Stimulated activated CD4-positive, alpha-beta T cell treated with anti-CD3 and anti-CD28 coated beads, Interleukin-4, amount 100 ng/mL, for 48 hours (primary cell): ENCODE measurements around the gene SHOX.
"Not testable (repeated sequence)": the region's sequence is repeated elsewhere in the genome, so short reads cannot be mapped to it uniquely, and the experiment has no call there.

Source experiments
- DNase-seq, 2 donors: peaks; one replicate each; pipeline ENCODE4 v3.0.0-alpha.2; 2020; ENCODE audit warnings: low read depth in 2 of 2

The SHOX gene

DNA sequence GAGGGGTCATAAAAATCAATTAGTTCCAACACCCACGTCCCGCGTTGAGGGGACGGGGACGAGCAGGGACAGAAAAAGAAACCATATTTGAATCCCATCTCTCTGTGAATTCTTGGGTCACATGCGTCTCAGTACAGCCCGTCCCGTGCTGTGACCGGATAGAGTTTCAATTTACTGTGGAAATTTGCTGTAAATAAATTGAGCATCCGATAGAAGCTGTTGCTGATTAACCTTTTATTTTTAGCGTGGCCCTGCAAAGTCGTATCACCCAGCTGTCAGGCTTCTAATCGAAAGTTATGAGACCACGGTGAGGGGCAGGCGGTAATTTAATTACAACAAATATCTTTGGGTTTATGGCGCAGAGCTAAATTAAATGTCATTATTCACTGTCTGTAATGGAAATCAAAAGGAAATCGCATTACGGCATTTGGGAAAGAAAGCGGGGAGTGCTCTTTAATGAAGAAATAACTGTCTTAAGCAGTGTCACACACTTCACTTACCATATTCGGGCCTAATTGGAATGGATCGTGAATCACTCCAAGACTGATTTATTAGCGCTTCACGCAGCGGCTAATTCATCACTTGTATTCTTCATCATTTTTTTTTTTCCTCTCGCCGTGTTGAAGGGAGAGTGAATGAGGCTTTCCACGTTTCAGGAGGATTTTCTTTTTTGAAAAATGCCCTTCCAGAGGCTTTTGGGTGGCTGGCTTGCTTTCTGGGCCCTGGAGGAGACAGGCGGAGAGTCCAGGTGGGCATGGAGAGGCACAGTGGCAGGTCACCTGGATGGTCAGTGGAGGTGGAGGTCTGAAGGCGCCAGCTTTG is 7.3 kb downstream of the SHOX start:
- no peak for DNase-seq

GRCh38 chrX:638482-639131 is 8.0 kb downstream of the SHOX start:
- DNase-seq = no peak

GRCh38 chrX:639151-639550 is 8.6 kb downstream of the SHOX start:
- DNase-seq = no peak

DNA sequence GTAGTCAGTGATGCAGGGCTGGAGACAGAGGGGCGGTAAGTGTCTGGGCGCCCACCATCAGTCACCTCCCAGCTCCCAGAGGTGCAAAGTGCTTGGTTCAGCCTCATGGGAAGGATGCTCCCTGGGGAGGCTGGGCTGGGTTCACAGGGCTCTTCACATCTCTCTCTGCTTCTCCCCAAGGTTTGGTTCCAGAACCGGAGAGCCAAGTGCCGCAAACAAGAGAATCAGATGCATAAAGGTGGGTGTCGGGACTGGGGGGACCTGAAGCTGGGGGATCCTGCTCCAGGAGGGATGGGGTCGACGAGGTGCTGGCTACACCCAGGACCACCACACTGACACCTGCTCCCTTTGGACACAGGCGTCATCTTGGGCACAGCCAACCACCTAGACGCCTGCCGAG is 10.1 kb downstream of the SHOX start:
- no peak for DNase-seq

DNA sequence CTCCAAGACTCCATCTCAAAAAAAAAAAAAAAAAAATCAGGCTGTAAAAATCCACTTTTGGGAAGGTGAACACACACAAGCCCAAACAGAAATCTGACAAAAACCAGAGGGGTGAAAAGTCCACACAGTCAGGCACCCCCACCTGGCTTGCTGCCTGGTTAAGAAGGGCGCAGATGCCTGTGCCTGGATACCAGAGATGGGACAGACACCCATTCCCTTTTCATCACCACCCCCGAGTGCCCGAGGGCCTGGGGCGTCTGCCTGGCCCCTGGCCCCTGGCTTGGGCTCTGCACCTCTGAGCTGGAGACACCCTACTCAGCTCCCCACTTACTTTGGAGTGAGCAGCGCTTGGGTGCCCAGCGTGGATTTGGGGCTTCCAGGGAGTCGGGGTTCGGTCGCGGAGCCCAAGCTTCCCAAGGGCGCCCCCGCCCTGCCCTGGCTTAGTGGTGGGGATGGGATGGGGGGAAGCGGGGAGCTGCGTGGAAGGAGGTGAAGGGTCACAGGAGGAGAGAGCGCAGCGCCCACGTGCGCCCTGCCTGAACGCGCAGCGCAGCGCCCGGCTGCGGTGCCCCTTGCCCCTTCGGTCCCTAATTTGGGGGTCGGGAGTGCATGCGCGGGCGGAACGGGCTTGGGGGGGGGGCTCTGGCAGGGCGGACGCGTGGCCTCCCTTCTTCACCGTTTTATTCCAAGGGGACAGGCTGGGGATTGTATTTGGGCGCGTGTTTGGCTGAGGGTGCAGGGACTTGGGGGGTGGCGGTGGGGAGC is 11.3 kb downstream of the SHOX start:
- no peak for DNase-seq

DNA sequence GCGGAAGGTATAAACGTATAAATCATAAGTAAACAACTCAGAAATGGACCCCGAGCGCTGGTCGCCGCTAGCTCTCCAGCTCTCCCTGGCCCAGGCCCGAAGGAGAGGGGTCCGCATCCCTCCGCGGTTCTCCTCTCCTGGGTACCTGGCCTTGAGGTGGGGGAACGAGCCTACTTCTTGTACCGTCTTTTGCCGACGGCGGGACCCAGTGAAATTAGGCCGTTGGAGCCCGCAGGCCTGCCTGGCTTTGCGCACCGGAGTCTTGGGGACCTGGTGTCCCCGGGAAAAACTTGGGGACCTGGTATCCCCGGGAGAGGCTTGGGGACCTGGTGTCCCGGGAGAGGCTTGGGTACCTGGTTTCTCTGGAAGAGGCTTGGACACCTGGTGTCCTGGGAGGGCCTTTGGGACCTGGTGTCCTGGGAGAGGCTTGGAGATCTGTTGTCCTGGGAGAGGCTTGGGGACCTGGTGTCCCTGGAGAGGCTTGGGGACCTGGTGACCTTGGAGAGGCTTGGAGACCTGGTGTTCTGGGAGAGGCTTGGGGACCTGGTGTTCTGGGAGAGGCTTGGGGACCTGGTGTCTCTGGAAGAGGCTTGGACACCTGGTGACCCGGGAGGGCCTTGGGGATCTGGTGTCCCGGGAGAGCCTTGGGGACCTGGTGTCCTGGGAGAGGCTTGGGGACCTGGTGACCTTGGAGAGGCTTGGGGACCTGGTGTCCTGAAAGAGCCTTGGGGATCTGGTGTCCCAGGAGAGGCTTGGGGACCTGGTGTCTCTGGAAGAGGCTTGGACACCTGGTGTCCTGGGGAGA is 12.0 kb downstream of the SHOX start:
- no peak for DNase-seq

GRCh38 chrX:643241-643595 is 12.6 kb downstream of the SHOX start:
- no peak for DNase-seq

DNA sequence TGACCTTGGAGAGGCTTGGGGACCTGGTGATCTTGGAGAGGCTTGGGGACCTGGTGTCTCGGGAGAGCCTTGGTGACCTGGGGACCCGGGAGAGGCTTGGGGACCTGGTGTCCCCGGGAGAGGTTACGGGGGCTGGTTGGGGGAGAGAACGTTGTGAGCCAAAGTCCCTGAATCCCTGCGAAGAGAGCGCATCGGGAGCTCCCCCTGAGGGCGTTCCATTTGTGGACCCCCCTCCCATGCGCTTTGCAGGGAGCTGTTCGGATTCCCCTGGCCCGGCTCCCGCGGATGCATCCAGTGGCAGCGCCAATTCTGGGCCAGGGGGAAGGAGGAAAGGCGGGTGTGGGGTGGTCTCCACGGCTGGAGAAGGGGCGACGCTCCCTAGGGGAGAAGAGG is 13.3 kb downstream of the SHOX start:
- no peak for DNase-seq

- DNase-seq = no peak
Measured at GRCh38 chrX:644304-645281, 14.0 kb downstream of the SHOX start.

GRCh38 chrX:646228-646495 is 15.6 kb downstream of the SHOX start:
- no peak for DNase-seq

GRCh38 chrX:646796-647195 is 16.2 kb downstream of the SHOX start:
- no peak for DNase-seq

- no peak for DNase-seq
Measured at GRCh38 chrX:649166-649565, 18.6 kb downstream of the SHOX start.

DNA sequence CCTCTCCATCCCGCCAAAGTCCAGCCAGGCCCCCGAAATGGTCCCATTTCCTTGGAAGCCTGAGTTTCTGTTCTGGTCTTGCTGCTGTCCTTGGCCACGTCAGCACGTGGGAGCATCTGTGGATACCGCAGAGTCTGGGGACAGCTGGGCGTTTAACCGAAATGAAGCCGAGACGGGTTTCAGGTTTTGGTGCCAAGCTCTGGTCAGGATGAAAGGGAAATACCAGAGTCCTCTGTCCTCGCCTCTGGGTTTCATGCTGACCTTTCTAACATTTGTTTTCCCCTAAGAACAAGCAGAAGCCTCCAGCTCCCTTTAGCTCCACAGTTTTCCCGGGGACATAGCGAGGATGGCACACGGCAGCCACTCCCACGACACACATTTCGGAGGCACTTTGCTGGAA is 19.7 kb downstream of the SHOX start:
- DNase-seq = no peak

DNA sequence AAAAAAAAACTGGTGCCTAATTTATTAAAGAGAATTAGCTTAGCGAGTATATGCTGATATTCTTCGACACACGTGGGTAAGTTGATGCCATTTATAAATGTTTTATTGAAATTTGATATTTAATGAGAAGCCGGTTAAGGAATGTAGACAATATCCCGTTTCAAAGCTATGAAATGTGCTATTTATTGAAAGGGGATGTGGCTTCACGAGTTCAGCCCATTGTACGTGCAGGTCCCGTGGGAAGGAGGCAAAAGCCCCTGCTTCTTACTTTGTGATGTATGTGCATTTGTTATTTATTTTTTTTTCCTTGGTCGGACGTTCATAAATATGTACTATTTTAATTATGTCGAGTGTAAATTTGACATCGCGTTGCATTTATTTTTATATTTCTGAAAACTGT is 20.2 kb downstream of the SHOX start:
- DNase-seq = no peak

DNA sequence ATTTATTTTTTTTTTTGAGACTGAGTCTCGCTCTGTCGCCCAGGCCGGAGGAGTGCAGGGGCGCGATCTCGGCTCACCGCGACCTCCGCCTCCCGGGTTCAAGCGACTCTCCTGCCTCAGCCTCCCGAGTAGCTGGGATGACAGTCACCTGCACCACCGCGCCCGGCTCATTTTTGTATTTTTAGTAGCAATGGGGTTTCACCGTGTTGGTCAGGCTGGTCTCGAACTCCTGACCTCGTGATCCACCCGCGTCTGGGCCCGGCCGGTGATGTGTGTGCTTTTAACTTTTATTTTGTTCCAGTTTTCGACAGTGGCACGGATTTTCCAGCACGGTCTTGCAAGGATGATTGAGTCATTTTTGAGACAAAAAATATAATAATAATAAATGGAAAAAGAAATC is 21.3 kb downstream of the SHOX start:
- not testable (repeated sequence) for DNase-seq

DNA sequence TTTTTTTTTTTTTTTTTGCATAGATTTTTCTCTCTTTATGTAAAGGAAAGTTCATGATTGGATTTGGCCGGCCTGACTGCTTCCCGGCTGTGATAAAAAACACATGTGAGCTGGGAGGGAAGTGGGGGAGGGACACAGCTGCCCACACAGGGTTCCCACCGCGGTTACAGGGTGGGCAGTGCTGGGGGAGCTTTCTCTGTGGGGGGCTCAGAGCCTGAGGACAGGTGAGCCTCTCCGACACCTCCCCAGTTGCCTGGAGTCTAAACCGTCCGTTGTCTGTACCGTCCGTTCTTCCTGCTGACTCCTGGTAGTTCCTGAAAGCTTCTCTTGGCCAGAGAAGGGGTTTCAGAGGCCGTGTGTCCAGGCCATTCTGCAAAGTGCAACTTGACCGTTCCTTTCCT is 21.8 kb downstream of the SHOX start:
- no peak for DNase-seq

DNA sequence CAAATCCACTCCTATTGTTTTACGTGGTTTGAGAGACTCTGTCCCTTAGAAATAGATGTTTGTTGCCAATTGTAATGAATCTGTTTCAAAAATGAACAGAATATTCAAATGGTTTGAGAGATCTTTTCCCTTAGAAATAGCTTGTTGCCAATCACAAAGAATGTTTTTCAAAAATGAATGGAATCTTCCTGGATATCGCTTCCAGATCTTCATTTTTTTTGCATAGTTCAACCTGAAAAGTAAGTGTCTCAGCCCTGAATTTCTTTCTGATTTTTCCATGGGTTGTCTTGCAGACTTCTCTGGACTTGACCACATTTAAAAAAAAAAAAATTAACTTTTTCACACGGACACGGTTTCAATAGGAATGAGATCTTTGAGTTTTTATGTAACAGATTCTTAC is 22.7 kb downstream of the SHOX start:
- no peak for DNase-seq

- no peak for DNase-seq
Measured at GRCh38 chrX:661154-661553, 30.6 kb downstream of the SHOX start.

GRCh38 chrX:662126-662525 is 31.5 kb downstream of the SHOX start:
- no peak for DNase-seq

GRCh38 chrX:663841-664240 is 33.2 kb downstream of the SHOX start:
- no peak for DNase-seq
